ENCODE results near the gene TMEM171. TPM values are rescaled to one million over a fixed set of nuclear protein-coding genes. Genes with fewer than 3 reads are reported as not detected.

TMEM171 gene
- total RNA-seq, 1 experiment from 2014 or later = 11.9 TPM

DNA sequence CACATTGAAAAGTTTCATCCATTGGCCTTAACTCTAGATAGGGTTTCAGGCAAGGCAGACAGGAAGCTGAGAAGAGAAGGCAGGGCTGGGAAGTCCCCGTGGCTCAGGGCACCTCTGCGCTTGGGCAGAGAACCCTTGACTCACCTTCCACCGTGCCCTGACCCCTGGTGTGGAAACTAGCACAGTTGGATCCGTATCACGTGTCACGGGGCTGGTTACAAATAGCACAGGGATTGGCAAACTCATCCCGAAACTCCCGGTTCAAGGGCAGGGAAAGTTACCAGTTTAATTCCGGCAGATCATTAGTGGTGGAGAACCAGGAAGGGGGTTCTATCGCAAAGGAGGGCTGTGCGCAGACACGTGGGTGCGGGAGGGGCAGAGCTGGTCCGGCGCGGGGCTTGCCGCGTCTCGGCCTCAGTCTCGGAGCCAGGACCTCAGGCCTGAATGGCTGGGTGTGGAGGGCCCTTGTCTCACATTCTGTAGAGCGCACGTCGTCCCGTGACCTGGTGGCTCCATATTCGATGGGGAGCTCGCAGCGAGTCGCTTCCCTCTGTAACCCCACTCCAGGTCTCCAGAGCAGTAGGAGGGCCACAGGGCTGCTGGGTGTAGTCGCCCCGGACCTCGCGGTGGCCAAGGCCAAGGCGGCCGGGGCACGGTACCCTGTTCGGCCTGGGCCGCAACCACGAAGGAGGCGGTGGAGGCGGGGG, 771 bp upstream of the TMEM171 start:
- DNase-seq (ENCODE audit: low read depth) = no peak

DNA sequence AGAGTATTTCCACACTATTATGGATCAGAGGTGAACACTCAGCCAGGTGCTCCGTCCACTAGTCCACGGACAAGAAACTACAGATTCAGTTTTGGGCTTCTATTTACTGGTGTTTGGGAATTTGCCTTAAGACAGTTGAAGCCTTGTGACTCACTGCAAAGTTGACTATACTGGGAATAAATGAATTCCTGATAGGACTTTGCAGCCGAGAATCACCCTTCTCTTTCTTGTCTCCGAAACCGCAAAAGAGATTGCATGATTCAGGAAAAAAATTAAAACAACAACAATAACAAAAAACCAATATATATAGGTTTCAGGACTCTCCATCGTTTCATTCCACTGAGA, 716 bp downstream of the TMEM171 start:
- peak; percentile 37 for DNase-seq (ENCODE audit: low read depth)

DNA sequence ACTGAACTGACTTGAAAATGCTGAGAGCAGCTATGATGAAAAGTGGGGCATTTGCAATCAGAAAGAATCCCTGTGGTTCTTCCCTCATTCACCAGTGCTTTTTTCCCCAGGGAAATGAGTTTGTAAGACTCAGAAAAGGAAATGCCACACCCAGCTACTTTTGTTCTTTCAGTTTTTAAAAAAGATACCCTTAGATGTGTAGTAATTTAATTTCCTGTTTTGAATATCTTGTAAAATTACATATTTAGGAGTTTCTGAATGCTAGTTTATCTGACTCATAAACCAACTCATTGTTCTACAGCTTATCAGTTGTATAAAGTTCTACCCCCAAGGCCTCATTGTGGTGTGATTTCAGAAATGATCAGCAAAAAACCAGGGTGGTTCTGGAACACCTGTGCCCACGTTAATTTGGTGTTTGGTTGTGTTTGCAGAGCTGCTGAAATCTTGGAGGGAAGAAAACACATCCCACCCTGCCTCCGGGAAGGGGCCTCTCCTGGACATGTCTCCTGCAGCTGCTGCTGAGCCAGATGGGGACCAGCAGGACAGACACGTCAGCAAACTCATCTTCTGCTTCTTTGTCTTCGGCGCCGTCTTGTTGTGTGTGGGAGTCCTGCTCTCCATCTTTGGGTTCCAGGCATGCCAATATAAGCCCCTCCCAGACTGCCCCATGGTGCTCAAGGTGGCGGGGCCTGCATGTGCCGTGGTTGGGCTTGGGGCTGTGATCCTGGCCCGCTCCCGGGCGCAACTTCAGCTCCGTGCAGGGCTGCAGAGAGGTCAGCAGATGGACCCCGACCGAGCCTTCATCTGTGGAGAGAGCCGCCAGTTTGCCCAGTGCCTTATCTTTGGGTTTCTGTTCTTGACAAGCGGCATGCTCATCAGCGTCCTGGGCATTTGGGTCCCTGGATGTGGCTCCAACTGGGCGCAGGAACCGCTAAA, 2.8 kb downstream of the TMEM171 start:
- DNase-seq (ENCODE audit: low read depth) = peak; percentile 39

DNA sequence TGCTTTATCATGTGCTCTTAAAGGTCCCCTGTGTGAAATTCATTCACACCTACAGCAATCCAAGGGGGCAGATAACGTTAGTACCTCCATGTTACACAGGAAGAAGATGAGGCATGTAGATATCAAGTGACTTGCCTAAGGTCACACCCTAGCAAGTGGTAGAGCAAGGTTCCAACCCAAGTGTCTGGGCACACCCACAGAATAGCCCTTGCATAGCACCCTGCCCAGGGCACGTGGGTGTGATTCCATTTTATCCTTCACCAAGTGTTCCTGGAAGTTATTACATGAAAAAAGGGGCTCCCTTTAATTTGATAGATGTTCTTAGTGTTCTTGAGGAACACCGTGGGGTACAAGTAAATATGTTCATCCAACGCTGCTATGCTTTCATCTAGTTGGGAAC, 4.9 kb downstream of the TMEM171 start:
- DNase-seq (ENCODE audit: low read depth) = no peak

DNA sequence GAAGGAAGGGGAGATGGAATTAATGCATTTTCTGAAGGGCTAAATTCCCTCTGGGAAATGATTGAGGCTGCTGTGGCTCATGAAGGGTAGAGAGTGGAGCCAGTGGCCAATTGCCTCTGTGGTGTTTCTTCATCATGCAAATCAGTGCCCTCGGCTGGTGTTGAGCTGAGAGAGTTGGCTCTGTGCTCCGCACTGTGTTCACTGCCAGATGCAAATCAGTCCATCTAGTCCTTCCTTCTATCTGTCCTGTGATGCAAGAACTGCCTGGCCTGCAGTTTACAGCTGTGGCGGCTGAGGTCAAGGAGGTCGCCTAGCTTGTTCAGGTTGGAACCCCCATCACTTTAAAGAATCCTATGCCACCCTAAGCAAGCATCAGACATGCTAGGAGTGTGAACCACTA, 6.0 kb downstream of the TMEM171 start:
- DNase-seq (ENCODE audit: low read depth) = no peak

DNA sequence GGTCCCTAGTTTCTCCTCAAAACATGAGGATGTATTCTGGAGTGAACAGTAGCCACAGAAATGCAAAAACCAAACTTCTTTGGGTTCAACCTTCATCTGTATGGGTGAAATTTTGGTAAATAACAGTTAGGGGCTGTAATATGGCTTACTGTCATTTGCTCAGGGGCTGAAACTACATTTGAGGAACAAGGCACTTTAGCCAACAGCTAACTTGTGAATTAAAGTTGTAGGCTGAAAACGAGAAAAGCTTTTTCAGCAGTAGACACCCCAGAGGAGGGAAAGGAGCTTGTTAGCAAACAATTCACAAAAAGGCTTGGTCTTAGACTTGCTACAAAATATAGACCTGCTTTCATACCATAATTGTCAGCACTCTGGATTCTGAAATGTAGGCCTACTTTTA, 6.6 kb downstream of the TMEM171 start:
- no peak for DNase-seq (ENCODE audit: low read depth)

DNA sequence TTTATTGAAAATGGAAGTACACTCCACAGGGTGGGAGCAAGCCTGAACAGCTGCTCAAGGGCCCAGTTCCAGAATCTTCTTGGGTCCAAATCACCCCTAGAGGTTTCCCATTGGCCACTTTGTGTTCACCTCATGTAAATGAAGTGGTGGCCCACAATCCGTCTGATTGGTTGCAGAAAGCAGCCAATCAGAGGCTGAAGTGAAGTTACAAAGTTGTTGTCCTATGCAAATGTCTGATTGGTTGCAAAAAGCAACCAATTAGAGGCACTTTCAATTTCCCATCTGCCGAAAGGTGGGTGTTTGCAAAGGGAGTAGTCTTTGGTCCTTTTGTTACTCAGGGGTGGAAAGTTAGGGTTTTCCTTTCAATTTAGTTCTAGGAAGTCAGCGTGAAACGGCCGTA, 8.8 kb downstream of the TMEM171 start:
- DNase-seq (ENCODE audit: low read depth) = no peak

DNA sequence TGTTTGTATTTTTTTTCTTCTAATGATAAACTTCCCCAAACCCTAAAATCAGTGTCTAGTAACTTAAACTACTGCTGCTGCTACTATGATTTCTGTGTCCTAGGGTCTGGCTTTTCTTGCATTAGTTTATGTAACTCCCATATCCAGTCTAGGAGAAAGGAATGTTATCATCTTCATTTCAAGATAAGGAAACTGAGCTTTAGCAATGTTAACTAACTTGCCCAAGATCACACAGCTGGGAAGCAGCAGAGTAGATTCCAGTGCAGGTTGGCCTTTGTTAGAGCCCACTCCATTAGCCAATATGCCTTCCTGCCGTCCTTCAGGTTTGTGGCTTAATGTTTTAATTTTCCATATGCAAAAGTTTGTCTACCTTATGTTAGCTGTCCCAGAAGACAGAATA, 10.4 kb downstream of the TMEM171 start:
- no peak for DNase-seq (ENCODE audit: low read depth)

DNA sequence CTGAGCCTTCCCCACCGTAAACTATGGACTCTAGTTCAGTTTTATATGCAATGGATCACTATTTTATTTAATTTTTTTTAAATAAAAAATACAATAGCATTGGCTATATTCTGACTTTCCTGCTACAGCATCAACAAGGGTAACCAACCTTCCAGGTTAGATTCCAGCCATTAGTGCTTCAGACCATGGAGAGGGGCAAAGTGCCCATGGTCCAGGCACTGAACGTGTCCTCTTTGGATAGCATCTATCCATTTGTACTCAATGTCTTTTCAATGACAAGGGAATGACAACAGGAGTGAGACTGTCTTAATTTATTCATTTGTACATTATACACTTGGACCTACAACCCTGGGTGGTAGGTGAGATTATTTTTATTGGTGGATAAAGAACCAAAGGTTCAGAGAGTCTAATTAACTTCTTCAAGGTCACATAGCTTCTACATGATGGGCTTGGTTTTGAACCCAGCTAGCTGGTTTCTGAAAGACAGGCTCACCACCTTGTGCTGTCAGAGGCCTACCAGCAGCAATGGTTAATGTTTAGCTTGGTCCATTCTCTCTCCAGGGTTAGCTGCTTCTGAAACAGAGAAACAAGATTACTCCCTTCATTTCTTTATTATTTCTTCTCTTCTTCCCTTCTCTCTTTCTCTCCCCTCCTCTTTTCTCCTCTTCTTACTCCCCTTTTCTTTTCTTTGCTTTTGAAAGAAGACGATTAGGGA, 11.5 kb downstream of the TMEM171 start:
- no peak for DNase-seq (ENCODE audit: low read depth)

DNA sequence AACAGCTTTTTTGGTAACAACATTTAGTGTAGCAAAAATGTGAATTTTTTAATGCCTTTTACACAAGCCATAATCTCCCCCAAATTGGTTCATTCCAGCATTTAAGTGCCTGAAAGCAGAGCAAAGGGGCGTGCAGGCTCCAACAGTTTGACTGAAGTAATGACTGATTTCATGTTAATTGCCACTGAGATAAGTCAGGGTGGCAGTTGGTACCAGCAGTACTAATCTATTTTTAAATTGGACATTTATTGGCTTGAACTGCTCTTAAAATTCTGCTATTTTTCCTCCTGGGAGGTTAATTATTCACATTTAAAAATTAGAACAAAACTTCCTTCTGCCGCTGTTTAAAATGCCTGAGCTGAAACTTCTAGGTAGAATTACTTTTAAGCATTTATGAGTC, 12.4 kb downstream of the TMEM171 start:
- DNase-seq (ENCODE audit: low read depth) = no peak

DNA sequence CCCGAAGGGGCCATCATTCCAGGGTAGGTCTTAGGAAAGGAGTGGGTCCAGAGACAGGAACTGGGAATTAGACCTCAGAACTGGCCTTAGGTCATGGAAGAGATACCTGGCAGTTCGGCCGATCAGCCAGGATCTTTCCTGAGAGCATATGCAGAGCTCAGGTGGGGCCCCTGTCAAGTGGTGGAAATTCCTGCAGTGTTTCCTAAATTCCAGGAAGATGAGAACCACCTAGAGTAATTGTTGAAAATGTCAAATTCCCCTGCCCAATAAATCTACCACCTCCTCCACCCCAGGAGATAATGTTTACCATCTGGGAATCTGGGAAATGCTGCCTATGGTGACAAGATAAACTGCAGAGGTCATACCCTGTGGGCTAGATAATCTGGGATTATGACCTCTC, 14.6 kb downstream of the TMEM171 start:
- no peak for DNase-seq (ENCODE audit: low read depth)

DNA sequence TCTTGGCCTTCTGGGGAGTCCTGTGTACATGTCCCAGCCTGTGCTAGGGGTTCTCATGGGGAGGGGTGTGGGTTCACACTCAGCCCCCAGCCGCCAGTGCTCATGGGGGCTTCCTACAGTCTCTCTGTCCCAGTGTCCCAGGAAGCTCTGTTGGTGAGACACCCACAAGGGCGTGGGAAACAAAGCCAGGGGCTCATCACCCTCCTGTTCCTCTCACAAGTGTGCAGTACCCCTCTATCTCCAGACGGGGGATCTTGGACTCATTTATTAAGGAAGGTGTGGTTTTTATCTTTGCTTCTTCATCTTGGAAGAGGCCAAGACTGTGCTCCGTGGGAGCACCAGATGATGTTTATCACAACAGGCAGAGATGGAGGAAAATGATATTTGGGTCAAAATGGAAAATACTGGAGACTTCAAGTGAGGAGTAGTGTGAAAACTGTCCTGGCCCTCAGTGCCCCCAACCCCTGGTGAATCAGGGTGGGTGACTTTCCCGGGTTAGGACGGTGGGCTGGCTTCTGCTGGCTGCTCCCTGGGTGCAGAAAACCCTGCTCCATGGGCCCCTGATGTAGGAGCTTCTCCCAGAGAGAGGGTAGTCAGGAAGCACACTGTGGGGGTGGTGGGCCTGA, 15.2 kb downstream of the TMEM171 start:
- DNase-seq (ENCODE audit: low read depth) = peak; percentile 63

DNA sequence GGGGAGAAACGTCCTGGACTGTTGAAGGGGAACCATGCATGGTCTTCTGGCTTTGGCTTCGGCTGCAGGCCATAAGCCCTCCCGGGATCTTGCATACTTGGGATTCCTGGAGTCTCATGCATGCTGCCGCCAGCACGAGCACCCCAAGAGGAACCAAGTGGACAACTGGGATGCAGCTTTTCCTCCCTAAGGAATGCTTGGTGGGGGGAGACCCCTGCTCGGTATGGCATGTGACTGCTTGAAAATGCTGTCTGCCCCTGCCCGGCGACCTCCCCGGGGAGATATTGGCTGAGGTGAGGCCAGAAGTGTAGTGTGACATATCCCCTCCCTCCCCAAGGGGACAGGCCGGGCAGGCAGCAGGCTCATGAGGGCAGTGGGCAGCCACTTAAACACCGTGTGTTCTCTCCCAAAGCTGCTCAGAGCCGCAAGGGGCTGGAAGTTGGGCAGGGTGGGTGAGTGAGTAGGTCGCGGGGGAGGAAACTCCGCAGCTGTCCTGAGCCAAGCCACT, 15.7 kb downstream of the TMEM171 start:
- no peak for DNase-seq (ENCODE audit: low read depth)

DNA sequence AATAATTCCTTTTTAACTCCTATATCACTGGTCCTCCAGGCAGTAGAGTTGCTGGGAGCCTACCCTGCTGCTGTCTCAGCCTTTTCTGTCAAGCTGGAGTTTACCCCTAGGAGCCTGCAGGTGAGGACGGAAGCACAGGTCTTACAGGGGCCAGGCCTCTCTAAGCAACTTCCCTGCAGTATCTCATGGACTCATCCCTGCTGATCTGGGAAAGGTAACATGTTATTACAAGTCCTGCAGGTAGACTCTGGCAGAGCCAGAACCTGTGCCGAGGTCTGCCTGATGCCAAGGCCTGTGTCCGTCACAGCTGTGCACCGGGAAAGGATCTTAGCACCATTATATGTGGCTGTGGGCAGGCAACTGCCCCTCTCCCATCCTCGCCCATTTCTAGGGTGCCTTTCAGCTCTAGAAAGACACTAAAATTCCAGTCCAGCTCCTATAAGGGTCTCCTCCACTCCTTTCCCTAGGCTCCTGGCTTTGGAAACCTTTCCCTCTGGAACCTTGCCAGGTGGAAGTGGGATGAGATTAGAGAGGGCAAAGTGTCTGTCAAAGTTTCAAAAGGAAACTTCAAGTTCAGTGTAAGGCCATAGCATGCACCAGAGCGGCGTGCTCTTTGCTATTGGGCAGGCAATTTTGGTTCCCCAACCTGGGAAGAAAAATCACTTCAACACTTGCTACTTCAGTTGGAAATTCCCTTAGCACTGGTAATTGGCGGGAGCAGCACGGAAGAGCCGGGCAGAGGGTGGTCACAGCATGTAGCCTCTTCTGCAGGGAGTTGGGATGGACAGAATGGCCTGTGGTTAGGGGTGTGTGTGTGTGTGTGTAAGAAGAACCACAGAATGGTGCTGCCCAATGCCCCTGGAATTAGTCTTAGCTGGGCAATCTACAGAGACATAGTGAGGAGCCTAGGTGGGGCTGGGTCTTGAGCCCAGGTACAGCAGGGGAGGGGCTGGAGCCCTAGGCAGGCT, 17.5 kb downstream of the TMEM171 start:
- no peak for DNase-seq (ENCODE audit: low read depth)

DNA sequence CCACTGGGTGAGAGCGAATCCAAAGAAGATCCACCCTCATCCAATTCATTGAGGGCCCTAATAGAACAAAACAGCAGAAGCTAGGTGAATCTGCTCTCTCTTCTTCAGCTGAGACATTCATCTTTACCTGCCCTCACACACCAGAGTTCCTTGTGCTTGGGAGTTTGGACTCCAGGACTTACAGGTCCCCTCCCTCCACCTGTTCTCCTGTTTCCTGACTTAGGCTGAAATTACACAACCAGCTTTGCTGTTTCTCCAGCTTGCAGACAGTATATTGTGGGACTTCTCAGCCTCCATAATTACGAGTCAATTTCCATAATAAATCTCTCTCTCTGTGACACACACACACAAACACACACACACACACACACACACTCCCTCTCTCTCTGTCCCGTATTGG, 19.1 kb downstream of the TMEM171 start:
- DNase-seq (ENCODE audit: low read depth) = no peak

DNA sequence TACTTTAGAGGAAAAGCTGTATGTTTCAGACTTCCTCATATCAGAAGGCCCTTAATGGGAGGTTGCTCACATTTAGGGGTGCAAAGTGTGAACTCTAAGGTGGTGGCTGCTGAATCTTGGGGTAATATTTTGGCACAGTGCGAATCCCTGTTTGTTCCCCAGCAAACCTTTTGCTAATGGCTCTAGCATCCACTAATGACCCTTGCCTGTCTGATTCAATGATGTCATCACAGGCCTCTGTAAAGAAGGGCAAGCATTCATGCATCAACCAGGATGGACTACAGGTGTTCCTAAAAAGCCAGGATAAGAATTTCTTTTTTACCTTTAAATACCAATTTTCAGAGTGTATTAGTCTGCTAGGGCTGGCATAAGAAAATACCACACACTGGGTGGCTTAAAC, 20.4 kb downstream of the TMEM171 start:
- no peak for DNase-seq (ENCODE audit: low read depth)

DNA sequence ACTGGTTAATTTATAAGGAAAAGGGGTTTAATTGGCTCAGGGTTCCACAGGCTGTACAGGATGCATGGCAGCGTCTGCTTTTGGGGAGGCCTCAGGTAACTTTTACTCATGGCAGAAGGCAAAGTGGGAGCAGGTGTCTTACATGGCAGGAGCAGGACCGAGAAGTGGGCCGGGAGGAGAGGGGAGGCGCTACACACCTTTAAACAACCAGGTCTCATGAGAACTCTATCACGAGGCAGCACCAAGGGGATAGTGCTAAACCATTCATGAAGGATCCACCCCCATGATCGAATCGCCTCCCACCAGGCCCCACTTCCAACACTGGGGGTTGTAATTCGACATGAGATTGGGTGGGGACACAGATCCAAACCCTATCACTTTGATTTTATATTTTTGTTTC, 21.7 kb downstream of the TMEM171 start:
- DNase-seq (ENCODE audit: low read depth) = no peak

DNA sequence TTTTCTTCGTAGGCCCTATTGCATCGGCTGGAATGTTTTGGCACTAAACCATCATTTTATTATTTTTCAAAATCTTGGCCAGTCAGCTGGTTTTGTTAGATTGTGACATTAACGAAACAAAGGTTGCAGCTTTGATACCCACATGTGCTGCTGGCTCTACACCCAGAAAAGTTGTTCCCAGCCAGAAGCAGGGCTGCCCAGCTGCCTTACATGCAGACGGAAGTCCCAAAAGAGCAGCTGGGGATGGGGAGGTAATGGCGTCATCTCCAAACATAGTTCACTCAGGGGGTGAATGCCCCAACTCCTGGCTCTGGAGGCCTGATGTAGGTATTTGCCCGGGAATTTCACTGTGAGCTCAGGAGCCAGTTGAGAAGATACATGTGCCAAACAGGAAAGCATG, 23.3 kb downstream of the TMEM171 start:
- no peak for DNase-seq (ENCODE audit: low read depth)

DNA sequence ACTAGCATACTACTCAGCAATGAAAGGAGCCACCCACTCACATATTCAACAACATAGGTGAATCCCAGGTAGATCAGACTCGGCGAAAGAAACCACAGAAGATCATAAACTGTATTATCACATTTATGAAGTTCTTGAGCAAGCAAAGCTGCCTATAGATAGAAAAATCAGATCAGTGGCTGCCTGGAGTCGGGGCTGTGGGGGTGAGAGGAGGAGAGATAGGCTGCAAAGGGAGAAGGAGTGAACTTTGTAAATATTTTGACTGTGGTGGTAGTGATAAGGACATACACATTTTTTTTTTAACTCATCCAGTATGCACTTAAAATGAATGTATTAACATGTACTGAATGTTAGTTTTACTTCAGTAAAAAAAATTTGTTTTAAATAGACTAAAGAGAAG, 29.2 kb downstream of the TMEM171 start:
- DNase-seq (ENCODE audit: low read depth) = no peak

DNA sequence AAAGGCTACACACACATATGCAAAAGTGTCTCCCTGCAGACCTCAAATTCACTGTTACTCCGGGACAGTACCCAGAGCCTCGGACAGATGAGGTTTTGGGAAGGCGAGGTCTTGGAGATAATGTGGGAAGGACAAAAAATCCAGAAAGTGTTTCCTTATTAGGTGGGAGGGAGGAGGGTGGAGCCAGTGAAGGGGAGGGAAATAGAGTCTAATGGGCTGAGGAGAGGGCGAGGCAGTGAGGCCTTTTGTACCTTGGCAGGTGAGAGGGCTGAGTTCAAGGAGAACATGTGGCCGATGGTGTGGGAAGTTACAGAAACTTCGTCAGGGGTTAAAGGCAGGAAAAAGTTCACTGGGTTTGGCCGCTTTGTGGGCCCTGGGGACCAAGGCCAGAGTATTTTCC, 30.5 kb downstream of the TMEM171 start:
- DNase-seq (ENCODE audit: low read depth) = no peak

Data from RPMI7951 (cell line).